Activated B cell treated with CpG ODN at 0.5 μM for 24 hours (primary cell): ENCODE results near the gene SLC25A1. TPM values are rescaled to one million over a fixed set of nuclear protein-coding genes. Genes with fewer than 3 reads are reported as not detected.
"Not testable (repeated sequence)": the region's sequence is repeated elsewhere in the genome, so short reads cannot be mapped to it uniquely, and the experiment has no call there.

Experiments used
- ATAC-seq: fragments of 200-7000 bp; cut with Tn5 transposase; one replicate; pipeline ENCODE4 v1.10.0; 2021; ENCODE audit warnings: low read depth, mild to moderate bottlenecking, moderate library complexity
- CTCF ChIA-PET: fragments of 350-600 bp; sonication (Branson Sonifier 250); formaldehyde crosslinking; loops from one replicate; lab custom pipeline; 2021; ENCODE audit warnings: antibody characterized with exemption; lab: Charles Lee
- POLR2A ChIA-PET: fragments of 350-600 bp; sonication (Branson Sonifier 250); formaldehyde crosslinking; loops from one replicate; lab custom pipeline; 2021; ENCODE audit warnings: antibody characterized with exemption; lab: Charles Lee
- DNase-seq: peaks from one replicate; pipeline ENCODE4 v3.0.0; 2022
- H3K27ac Mint-ChIP-seq: one replicate; pipeline ENCODE4 v1.8.0; 2020; ENCODE audit warnings: mixed read lengths
- H3K27me3 Mint-ChIP-seq: one replicate; pipeline ENCODE4 v1.8.0; 2021; ENCODE audit warnings: mixed read lengths
- H3K36me3 Mint-ChIP-seq: one replicate; pipeline ENCODE4 v1.8.0; 2021; ENCODE audit warnings: low read depth, mixed read lengths
- H3K4me1 Mint-ChIP-seq: one replicate; pipeline ENCODE4 v1.8.0; 2021; ENCODE audit warnings: mixed read lengths
- H3K4me3 Mint-ChIP-seq: one replicate; pipeline ENCODE4 v1.8.0; 2020; ENCODE audit warnings: mild to moderate bottlenecking, mixed read lengths
- H3K9me3 Mint-ChIP-seq: one replicate; pipeline ENCODE4 v1.8.0; 2020; ENCODE audit warnings: mixed read lengths
- intact Hi-C: fragments of 100-400 bp; cut with micrococcal nuclease; formaldehyde crosslinking; loops from one replicate; pipeline ENCODE4 v1.15.1; 2024
- total RNA-seq: library from RNA; stranded (reverse); gene quantifications from 2 replicates; pipeline ENCODE4 v1.2.3, GENCODE V29; 2022
- TF ChIP-seq, protein P1 (sequence below): fragments of 200-600 bp; IDR thresholded peaks from one replicate; pipeline ENCODE4 v1.8.0; 2022; ENCODE audit warnings: antibody characterized with exemption, mild to moderate bottlenecking

SLC25A1 gene
- total RNA-seq, 1 donor from 2014 or later = 44.2 TPM

DNA sequence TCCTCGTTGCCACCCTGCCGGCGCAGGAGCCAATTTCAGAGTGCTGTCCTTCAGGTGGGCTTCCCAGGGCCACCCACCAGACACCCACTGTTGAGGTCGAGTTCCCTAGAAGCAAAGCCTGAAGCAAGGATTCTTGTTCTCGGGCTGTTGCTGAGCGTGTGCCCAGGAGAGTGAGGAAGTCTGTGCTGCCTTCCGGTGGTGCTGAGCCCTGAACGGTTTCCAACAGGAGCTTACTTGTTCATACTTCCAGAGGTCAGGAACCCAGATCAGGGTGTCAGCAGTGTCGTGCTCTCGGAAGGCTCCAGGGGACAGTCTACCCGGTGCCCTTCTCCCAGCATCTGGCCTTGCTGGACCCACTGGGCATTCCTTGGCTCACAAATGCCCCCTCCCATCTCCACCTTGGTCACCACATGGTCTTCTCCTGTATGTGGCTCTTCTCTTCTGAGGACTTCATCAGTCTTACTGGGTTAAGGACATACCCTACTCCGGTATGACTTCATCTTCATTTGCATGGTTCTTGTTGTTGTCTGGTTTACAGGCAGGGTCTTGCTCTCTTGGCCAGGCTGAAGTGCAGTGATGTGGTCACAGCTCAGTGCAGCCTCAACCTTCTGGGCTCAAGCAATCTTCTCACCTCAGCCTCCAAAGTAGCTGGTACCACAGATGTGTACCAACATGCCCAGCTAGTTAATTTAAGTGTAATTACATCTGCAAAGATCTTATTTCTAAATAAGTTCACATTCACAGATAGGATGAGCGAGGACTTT, 11.2 kb downstream of the SLC25A1 start:
- Mint-ChIP-seq H3K27me3 (peaks cover 30% of the 10 kb centered on the region), H3K9me3 (no peaks in the 10 kb centered on the region), H3K4me1 (peaks cover 25% of the 10 kb centered on the region), H3K27ac (no peak overlapping the region), H3K4me3 (no peak overlapping the region), H3K36me3 (peaks cover 6% of the 10 kb centered on the region)
- DNase-seq = no peak
- TF ChIP-seq, protein P1, sequence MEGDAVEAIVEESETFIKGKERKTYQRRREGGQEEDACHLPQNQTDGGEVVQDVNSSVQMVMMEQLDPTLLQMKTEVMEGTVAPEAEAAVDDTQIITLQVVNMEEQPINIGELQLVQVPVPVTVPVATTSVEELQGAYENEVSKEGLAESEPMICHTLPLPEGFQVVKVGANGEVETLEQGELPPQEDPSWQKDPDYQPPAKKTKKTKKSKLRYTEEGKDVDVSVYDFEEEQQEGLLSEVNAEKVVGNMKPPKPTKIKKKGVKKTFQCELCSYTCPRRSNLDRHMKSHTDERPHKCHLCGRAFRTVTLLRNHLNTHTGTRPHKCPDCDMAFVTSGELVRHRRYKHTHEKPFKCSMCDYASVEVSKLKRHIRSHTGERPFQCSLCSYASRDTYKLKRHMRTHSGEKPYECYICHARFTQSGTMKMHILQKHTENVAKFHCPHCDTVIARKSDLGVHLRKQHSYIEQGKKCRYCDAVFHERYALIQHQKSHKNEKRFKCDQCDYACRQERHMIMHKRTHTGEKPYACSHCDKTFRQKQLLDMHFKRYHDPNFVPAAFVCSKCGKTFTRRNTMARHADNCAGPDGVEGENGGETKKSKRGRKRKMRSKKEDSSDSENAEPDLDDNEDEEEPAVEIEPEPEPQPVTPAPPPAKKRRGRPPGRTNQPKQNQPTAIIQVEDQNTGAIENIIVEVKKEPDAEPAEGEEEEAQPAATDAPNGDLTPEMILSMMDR = no peak
- intact Hi-C loops = no loop called here
- ChIA-PET CTCF (no interaction called here), POLR2A (no interaction called here)
- no peak for ATAC-seq

DNA sequence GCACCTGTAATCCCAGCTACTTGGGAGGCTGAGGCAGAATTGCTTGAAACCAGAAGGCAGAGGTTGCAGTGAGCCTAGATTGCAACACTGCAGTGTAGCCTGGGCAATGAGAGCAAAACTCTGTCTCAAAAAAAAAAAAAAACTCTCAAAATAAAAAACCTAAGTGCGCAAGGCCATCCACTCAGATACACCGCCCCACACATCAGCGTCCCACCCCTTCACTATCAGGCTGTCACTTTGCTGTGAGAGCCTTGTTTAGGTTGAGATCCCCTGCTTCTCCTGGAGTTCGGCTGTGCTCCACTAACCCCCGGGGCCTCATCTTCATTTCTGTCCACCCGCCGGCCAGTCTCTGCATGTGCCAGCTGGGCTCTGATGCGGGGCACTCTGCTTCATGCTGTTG, 12.1 kb downstream of the SLC25A1 start:
- Mint-ChIP-seq H3K27me3 (peaks cover 30% of the 10 kb centered on the region), H3K36me3 (peaks cover 5% of the 10 kb centered on the region), H3K9me3 (no peaks in the 10 kb centered on the region), H3K27ac (no peak overlapping the region), H3K4me1 (peaks cover 21% of the 10 kb centered on the region), H3K4me3 (no peak overlapping the region)
- ATAC-seq = no peak
- ChIA-PET CTCF (no interaction called here), POLR2A (no interaction called here)
- TF ChIP-seq, protein P1 = no peak
- DNase-seq = no peak
- intact Hi-C loops = no loop called here

DNA sequence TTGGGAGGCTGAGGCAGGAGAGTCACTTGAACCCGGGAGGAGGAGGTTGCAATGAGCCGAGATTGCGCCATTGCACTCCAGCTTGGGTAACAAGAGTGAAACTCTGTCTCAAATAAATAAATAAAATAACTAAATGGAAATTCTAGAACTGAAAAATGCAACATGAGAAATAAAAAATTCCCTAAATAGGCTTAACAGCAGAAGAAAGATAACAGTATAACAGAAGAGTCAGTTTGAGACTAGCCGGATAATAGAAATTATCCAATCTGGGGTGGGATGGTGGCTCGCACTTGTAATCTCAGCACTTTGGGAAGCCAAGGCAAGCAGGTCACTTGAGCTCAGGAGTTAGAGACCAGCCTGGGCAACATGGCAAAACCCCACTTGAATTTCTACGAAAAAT, 14.1 kb downstream of the SLC25A1 start:
- Mint-ChIP-seq H3K27me3 (peaks cover 26% of the 10 kb centered on the region), H3K36me3 (no peaks in the 10 kb centered on the region), H3K27ac (no peak overlapping the region), H3K9me3 (no peaks in the 10 kb centered on the region), H3K4me3 (no peak overlapping the region), H3K4me1 (peaks cover 5% of the 10 kb centered on the region)
- ATAC-seq (no peak), DNase-seq (no peak)
- ChIA-PET CTCF (no interaction called here), POLR2A (no interaction called here)
- intact Hi-C loops = no loop called here
- TF ChIP-seq, protein P1 = no peak

DNA sequence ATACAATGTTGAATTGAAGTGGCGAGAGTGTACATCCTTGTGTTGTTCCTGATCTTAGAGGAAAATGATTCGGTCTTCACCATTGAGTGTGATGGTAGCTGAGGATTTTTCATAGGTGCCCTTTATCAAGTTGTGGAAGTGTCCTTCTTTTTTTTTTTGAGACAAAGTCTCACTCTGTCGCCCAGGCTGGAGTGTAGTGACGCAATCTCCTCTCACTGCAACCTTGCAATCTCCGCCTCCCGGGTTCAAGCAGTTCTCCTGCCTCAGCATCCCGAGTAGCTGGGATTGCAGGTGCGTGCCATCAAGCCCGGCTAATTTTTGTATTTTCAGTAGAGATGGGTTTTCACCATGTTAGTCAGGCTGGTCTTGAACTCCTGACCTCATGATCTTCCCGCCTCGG, 19.9 kb downstream of the SLC25A1 start:
- H3K27me3 Mint-ChIP-seq, CTCF ChIA-PET: not testable (repeated sequence)

DNA sequence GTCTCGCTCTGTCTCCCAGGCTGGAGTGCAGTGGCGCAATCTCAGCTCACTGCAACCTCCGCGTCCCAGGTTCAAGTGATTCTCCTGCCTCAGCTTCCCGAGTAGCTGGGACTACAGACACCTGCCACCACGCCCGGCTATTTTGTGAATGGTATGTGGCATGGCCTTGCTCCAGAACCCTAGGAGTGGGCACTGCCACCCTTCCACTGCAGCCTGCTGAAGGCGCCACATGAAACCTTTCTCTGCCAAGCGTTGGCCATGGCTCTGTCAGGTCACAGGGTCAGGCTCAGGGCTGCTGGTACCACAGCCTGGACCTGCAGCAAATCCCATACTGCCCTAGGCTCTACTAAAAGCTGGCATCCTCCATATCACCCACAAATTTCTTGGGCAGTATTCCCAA, 22.4 kb downstream of the SLC25A1 start:
- ATAC-seq, H3K9me3 Mint-ChIP-seq, H3K36me3 Mint-ChIP-seq, DNase-seq, H3K4me3 Mint-ChIP-seq, H3K27ac Mint-ChIP-seq, CTCF ChIA-PET, intact Hi-C loops, H3K4me1 Mint-ChIP-seq, POLR2A ChIA-PET: not testable (repeated sequence)
- H3K27me3 Mint-ChIP-seq = peaks cover 23% of the 10 kb centered on the region

More for the DNA sequence above, 19.9 kb downstream of the SLC25A1 start:
- ATAC-seq, POLR2A ChIA-PET, H3K4me3 Mint-ChIP-seq, H3K4me1 Mint-ChIP-seq, H3K9me3 Mint-ChIP-seq, H3K36me3 Mint-ChIP-seq, intact Hi-C loops, H3K27ac Mint-ChIP-seq, DNase-seq: not testable (repeated sequence)

DNA sequence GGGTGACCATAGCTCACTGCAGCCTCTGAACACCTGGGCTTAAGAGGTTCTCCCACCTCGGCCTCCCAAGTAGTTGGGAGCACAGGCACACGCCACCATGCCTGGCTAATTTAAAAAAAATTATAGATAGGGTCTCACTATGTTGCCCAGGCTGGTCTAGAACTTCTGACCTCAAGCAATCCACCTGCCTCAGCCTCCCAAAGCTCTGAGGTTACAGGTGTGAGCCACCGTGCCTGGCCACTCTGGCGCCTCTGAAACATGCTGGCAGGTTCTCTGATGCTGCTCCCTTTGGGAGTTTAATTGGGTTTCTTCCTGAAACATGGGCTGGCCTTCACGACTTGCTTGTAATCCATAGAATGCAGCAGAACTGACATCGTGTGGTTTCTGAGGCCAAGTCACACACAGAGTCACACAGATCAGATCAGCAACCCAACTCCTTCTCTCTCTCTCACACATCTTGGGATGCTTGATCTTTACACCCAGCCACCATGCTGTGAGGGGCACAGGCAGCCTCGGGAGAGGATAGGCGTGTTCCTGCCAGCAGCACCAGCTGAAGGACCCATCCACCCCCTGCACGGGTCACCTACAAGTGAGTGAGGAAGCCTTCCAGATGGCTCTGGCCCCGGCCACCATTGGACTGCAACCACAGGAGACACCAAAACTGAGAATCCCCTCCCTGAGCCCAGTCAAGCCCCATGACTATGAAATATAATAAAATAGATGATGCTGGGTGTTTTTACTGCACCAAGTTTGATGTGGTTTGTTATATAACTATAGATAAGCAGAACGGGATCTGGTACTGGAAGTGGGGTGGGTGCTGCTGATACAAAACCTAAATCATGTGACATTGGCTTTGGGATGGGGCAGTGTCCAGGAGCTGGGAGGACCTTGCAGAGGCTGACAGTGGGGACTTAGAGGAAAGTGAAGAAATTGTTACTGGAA, 25.3 kb downstream of the SLC25A1 start:
- CTCF ChIA-PET = interaction anchor here (1.3 kb wide), 1 partner anchor 9 kb away, joined by 3 read pairs; the partner anchor contains the start of gene ESS2
- intact Hi-C loops = no loop called here
- Mint-ChIP-seq H3K27me3 (peaks cover 30% of the 10 kb centered on the region), H3K27ac (no peak overlapping the region), H3K9me3 (no peaks in the 10 kb centered on the region), H3K4me1 (peaks cover 6% of the 10 kb centered on the region), H3K36me3 (no peaks in the 10 kb centered on the region), H3K4me3 (no peak overlapping the region)
- ATAC-seq = no peak
- TF ChIP-seq, protein P1 = no peak
- POLR2A ChIA-PET = no interaction called here
- DNase-seq = no peak
